ENCODE data around the gene GNAO1.

GNAO1 gene

GRCh38 chr16:56337858-56338325, 146.6 kb downstream of the GNAO1 start:
- no peak overlapping the region for H3K4me3 ChIP-seq (ENCODE audit: control insufficient read depth, low read depth, low read length)
- TF ChIP-seq, protein P1, sequence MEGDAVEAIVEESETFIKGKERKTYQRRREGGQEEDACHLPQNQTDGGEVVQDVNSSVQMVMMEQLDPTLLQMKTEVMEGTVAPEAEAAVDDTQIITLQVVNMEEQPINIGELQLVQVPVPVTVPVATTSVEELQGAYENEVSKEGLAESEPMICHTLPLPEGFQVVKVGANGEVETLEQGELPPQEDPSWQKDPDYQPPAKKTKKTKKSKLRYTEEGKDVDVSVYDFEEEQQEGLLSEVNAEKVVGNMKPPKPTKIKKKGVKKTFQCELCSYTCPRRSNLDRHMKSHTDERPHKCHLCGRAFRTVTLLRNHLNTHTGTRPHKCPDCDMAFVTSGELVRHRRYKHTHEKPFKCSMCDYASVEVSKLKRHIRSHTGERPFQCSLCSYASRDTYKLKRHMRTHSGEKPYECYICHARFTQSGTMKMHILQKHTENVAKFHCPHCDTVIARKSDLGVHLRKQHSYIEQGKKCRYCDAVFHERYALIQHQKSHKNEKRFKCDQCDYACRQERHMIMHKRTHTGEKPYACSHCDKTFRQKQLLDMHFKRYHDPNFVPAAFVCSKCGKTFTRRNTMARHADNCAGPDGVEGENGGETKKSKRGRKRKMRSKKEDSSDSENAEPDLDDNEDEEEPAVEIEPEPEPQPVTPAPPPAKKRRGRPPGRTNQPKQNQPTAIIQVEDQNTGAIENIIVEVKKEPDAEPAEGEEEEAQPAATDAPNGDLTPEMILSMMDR (IDR thresholded peaks at IDR 0.05; ENCODE audit: control insufficient read depth, insufficient read depth, low read depth, low read length, missing control alignments), result no peak
- DNase-seq (ENCODE audit: low read depth), result no peak

DNA sequence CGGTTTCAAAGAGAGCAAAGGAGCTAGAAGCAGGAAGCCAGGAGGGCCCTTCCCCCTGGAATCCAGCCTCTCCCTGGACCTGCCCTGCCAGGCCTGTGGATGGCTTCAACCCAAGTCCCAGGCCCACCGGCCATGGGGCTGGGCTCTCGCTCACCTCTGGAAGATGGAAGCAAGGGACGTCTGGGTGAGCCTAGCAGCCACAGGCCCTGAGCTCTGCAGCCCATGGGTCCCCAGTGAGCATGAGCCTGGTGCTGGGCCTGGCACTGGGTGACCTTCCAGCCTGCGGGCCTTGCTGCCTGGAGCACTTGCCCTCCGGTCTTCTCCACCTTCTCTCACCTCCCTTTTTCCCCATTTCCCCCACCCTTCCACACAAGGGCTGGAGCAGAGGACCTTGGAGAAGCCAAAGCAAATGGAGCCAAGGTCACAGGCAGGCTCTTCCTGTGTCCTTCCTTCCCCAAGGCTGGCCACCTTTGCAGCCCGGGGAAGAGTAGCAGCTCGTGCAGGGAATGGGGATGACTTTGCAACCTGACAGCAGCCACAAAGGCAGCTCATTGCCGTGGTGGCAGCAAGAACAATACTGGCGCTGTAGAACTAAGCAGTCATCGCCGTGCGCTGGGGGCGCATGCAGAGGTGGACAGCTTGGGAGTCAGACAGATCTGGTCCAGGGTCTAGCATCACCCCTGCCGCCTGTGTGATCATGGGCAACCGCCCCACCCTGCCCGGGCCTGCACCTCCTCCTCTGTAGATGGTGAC, 147.5 kb downstream of the GNAO1 start:
- TF ChIP-seq, protein P1 (IDR thresholded peaks at IDR 0.05; ENCODE audit: control insufficient read depth, insufficient read depth, low read depth, low read length, missing control alignments), result no peak
- no peak overlapping the region for H3K4me3 ChIP-seq (ENCODE audit: control insufficient read depth, low read depth, low read length)
- DNase-seq (ENCODE audit: low read depth), result no peak

- TF ChIP-seq, protein P1 (IDR thresholded peaks at IDR 0.05; ENCODE audit: control insufficient read depth, insufficient read depth, low read depth, low read length, missing control alignments), result no peak
- no peak overlapping the region for H3K4me3 ChIP-seq (ENCODE audit: control insufficient read depth, low read depth, low read length)
Measured at GRCh38 chr16:56339431-56340195, 148.3 kb downstream of the GNAO1 start.

DNA sequence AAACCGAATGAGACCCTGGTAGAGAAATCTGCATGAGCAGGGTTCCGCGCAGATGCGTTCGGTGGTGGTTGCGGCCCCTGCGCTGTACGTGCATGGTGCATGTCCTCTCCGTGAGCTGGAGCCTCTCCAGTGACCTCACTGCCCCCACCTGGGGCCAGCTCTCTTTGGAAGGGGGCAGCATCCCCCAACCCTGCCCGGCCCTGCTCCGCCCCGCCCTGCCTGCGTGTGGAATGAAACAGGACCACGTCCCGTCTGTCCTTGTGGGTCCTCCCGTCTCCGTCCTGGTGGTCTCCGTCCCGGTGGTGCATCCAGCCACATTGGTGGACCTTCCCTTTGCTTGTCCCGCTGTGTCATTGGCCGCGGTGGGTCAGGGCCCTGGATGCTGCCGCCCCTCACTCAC, 149.1 kb downstream of the GNAO1 start:
- H3K4me3 ChIP-seq (ENCODE audit: control insufficient read depth, low read depth, low read length), result no peak overlapping the region
- TF ChIP-seq, protein P1 (IDR thresholded peaks at IDR 0.05; ENCODE audit: control insufficient read depth, insufficient read depth, low read depth, low read length, missing control alignments), result no peak
- no peak for DNase-seq (ENCODE audit: low read depth)

More at GRCh38 chr16:56339431-56340195, 148.3 kb downstream of the GNAO1 start:
- no peak for DNase-seq (ENCODE audit: low read depth)

DNA sequence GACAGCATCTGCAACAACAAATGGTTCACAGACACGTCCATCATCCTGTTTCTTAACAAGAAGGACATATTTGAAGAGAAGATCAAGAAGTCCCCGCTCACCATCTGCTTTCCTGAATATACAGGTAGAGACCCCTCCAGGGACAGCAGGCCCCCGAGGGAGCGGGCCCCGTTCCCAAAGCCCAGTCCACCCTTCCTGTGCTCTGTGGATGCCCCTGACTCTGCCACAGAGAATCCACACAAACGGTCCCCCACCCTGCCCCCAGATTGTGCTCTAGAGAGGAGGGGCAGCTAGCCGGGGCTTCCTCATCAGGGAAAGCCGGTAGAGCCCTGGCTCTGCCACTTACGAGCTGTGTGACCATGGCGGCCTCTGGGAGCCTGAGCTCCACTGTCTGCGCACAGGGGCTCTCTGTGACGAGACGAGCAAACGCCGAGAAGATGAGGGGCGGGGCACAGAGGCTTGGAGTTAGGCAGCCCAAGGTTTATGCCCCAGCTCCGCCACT, 149.6 kb downstream of the GNAO1 start:
- H3K4me3 ChIP-seq (ENCODE audit: control insufficient read depth, low read depth, low read length), result no peak overlapping the region
- TF ChIP-seq, protein P1 (IDR thresholded peaks at IDR 0.05; ENCODE audit: control insufficient read depth, insufficient read depth, low read depth, low read length, missing control alignments), result no peak
- DNase-seq (ENCODE audit: low read depth), result no peak

DNA sequence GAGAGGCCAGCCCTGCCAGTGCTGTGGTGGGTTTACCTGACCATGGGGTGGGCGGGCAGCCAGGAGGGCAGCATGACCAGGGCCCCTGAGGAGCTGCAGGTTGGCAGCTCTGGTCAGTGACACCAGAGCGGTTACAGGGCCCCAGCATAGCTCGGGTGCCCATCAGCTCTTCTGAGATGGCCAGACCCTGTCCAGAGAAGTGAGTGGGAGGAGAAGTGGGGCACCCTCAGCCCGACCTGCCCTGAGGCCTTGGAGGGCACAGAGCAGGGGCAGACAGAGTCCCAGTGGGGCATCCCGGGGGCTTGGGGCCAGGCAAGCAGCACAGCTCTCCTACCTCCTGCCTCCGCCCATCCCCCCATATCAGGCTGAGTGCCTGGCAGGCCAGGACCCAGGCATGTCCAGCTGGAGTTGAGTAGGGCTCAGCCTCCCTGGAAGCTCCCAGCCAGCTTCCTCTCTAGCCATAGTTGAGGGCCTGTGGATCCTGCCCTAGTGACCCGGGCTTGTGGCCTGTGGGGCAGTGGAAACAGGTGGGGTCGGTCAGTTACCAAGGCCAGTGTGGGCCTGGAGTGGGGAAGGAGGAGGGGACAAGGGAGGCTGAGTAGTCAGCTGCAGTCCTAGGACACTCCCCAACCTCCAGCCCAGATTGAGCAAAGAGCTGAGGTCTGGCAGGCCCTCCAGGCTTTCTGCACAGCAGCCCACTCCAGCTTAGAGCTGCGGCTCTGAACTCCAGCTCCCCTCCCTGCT, 150.5 kb downstream of the GNAO1 start:
- no peak for DNase-seq (ENCODE audit: low read depth)
- TF ChIP-seq, protein P1 (IDR thresholded peaks at IDR 0.05; ENCODE audit: control insufficient read depth, insufficient read depth, low read depth, low read length, missing control alignments), result no peak
- no peak overlapping the region for H3K4me3 ChIP-seq (ENCODE audit: control insufficient read depth, low read depth, low read length)
